Measurements from ENCODE around the gene FASTKD3.
"Not testable (repeated sequence)": the region's sequence is repeated elsewhere in the genome, so short reads cannot be mapped to it uniquely, and the experiment has no call there.

The FASTKD3 gene

GRCh38 chr5:7868773-7869473 is at the start of gene FASTKD3, which contains the start of gene MTRR:
TSS of gene FASTKD3 (minus strand) at chr5:7869031. CDS start at chr5:7868083, 948 bp downstream.
TSS of gene MTRR (plus strand) at chr5:7869148. CDS start at chr5:7870795, 1,647 bp downstream.
- peak; percentile 64 for DNase-seq

GRCh38 chr5:7917130-7918123 is 48.6 kb upstream of the FASTKD3 start:
- no peak for DNase-seq

- DNase-seq: no peak
These were observed 47.5 kb upstream of the FASTKD3 start for GRCh38 chr5:7916171-7916804.

GRCh38 chr5:7911429-7911771 is 42.6 kb upstream of the FASTKD3 start:
- DNase-seq: not testable (repeated sequence)

- no peak for DNase-seq
These were observed 42.1 kb upstream of the FASTKD3 start for GRCh38 chr5:7910738-7911428.

GRCh38 chr5:7908317-7908716 is 39.5 kb upstream of the FASTKD3 start:
- no peak for DNase-seq

- no peak for DNase-seq
These were observed 38.8 kb upstream of the FASTKD3 start for GRCh38 chr5:7907612-7908011.

GRCh38 chr5:7904170-7904569 is 35.3 kb upstream of the FASTKD3 start:
- DNase-seq: no peak

GRCh38 chr5:7902666-7903625 is 34.1 kb upstream of the FASTKD3 start:
- DNase-seq: no peak

GRCh38 chr5:7902201-7902600 is 33.4 kb upstream of the FASTKD3 start:
- DNase-seq: no peak

- DNase-seq: no peak
These were observed 28.3 kb upstream of the FASTKD3 start for GRCh38 chr5:7897014-7897600.

- DNase-seq: no peak
These were observed 26.0 kb upstream of the FASTKD3 start for GRCh38 chr5:7894860-7895259.

GRCh38 chr5:7894439-7894838 is 25.6 kb upstream of the FASTKD3 start:
- DNase-seq: no peak

GRCh38 chr5:7888901-7889300 is 20.1 kb upstream of the FASTKD3 start:
- no peak for DNase-seq

- no peak for DNase-seq
These were observed 18.1 kb upstream of the FASTKD3 start for GRCh38 chr5:7886849-7887475.

- DNase-seq: no peak
These were observed 15.8 kb upstream of the FASTKD3 start for GRCh38 chr5:7884491-7885267.

- DNase-seq: no peak
These were observed 14.1 kb upstream of the FASTKD3 start for GRCh38 chr5:7882926-7883325.

GRCh38 chr5:7881816-7882215 is 13.0 kb upstream of the FASTKD3 start:
- DNase-seq: no peak

- no peak for DNase-seq
These were observed 12.3 kb upstream of the FASTKD3 start for GRCh38 chr5:7881091-7881490.

- DNase-seq: no peak
These were observed 9.6 kb upstream of the FASTKD3 start for GRCh38 chr5:7878381-7878873.
